ENCODE measurements around the gene SH3RF3.
"Not testable (repeated sequence)": the region's sequence is repeated elsewhere in the genome, so short reads cannot be mapped to it uniquely, and the experiment has no call there.

The SH3RF3 gene

GRCh38 chr2:109109342-109109741 lies 19.7 kb upstream of the SH3RF3 start:
- DNase-seq (ENCODE audit: low read depth) = no peak
- H3K4me3 ChIP-seq (ENCODE audit: control insufficient read depth, low read depth, low read length) = no peak overlapping the region
- TF ChIP-seq CTCF (IDR thresholded peaks at IDR 0.05; ENCODE audit: control insufficient read depth, insufficient read depth, low read depth, low read length, missing control alignments) = no peak

- TF ChIP-seq CTCF (IDR thresholded peaks at IDR 0.05; ENCODE audit: control insufficient read depth, insufficient read depth, low read depth, low read length, missing control alignments) = no peak
- no peak for DNase-seq (ENCODE audit: low read depth)
Measured at GRCh38 chr2:109110170-109110569, 18.8 kb upstream of the SH3RF3 start.

GRCh38 chr2:109117181-109117580 lies 11.8 kb upstream of the SH3RF3 start:
- not testable (repeated sequence) for H3K4me3 ChIP-seq (ENCODE audit: control insufficient read depth, low read depth, low read length); DNase-seq (ENCODE audit: low read depth)

More at GRCh38 chr2:109110170-109110569, 18.8 kb upstream of the SH3RF3 start:
- no peak overlapping the region for H3K4me3 ChIP-seq (ENCODE audit: control insufficient read depth, low read depth, low read length)

GRCh38 chr2:109117780-109118179 lies 11.2 kb upstream of the SH3RF3 start:
- TF ChIP-seq CTCF (IDR thresholded peaks at IDR 0.05; ENCODE audit: control insufficient read depth, insufficient read depth, low read depth, low read length, missing control alignments) = no peak
- H3K4me3 ChIP-seq (ENCODE audit: control insufficient read depth, low read depth, low read length) = no peak overlapping the region
- no peak for DNase-seq (ENCODE audit: low read depth)

- no peak overlapping the region for H3K4me3 ChIP-seq (ENCODE audit: control insufficient read depth, low read depth, low read length)
- TF ChIP-seq CTCF (IDR thresholded peaks at IDR 0.05; ENCODE audit: control insufficient read depth, insufficient read depth, low read depth, low read length, missing control alignments) = no peak
- DNase-seq (ENCODE audit: low read depth) = no peak
Measured at GRCh38 chr2:109118321-109118720, 10.7 kb upstream of the SH3RF3 start.

- H3K4me3 ChIP-seq (ENCODE audit: control insufficient read depth, low read depth, low read length) = no peak overlapping the region
- TF ChIP-seq CTCF (IDR thresholded peaks at IDR 0.05; ENCODE audit: control insufficient read depth, insufficient read depth, low read depth, low read length, missing control alignments) = no peak
- DNase-seq (ENCODE audit: low read depth) = no peak
Measured at GRCh38 chr2:109120166-109120565, 8.8 kb upstream of the SH3RF3 start.

- not testable (repeated sequence) for DNase-seq (ENCODE audit: low read depth); H3K4me3 ChIP-seq (ENCODE audit: control insufficient read depth, low read depth, low read length)
Measured at GRCh38 chr2:109120686-109121085, 8.3 kb upstream of the SH3RF3 start.

GRCh38 chr2:109123586-109124201 lies 5.3 kb upstream of the SH3RF3 start:
- no peak overlapping the region for H3K4me3 ChIP-seq (ENCODE audit: control insufficient read depth, low read depth, low read length)
- DNase-seq (ENCODE audit: low read depth) = no peak

More at GRCh38 chr2:109123586-109124201, 5.3 kb upstream of the SH3RF3 start:
- TF ChIP-seq CTCF (IDR thresholded peaks at IDR 0.05; ENCODE audit: control insufficient read depth, insufficient read depth, low read depth, low read length, missing control alignments) = no peak
